Keratinocyte (primary cell): ENCODE results near the gene MUC21. TPM values are rescaled to one million over a fixed set of nuclear protein-coding genes. Genes with fewer than 3 reads are reported as not detected.
A peak's percentile ranks its signal among the peaks of the same experiment; 100 is the strongest.

Experiments used
- DNase-seq: peaks from one replicate; pipeline ENCODE4 v3.0.0-alpha.2; 2011; ENCODE audit warnings: low read depth, missing footprints, low spot score
- FAIRE-seq: peaks from 2 replicates; lab custom pipeline; 2011; peaks lifted over from hg19 to GRCh38; lab: Jason Lieb, UNC
- H2AFZ ChIP-seq: 2 replicates; pipeline ENCODE4 v1.6.0; 2012; ENCODE audit warnings: low read length, control low read depth, inconsistent platforms; ENCODE audit not compliant: control insufficient read depth
- H3K27ac ChIP-seq: 2 replicates; pipeline ENCODE4 v1.5.1; 2011; ENCODE audit warnings: low read length; ENCODE audit not compliant: control insufficient read depth, insufficient read depth
- H3K27me3 ChIP-seq: 3 replicates; pipeline ENCODE4 v1.6.0; 2011; ENCODE audit warnings: low read length; ENCODE audit not compliant: control insufficient read depth, insufficient read depth; ENCODE audit errors: extremely low read depth
- H3K36me3 ChIP-seq, 2 experiments: 2 replicates in 1 of 2; 3 replicates in 1 of 2; pipeline ENCODE4 v1.5.1; 2011; ENCODE audit warnings: low read length in 2 of 2, mild to moderate bottlenecking in 1 of 2; ENCODE audit not compliant: control insufficient read depth in 2 of 2, insufficient read depth in 2 of 2; ENCODE audit errors: extremely low read depth in 1 of 2
- H3K4me1 ChIP-seq: 3 replicates; pipeline ENCODE4 v1.5.1; 2011; ENCODE audit warnings: low read length; ENCODE audit not compliant: control insufficient read depth, insufficient read depth; ENCODE audit errors: extremely low read depth
- H3K4me2 ChIP-seq: 3 replicates; pipeline ENCODE4 v1.6.0; 2011; ENCODE audit warnings: low read depth, low read length; ENCODE audit not compliant: control insufficient read depth, insufficient read depth; ENCODE audit errors: extremely low read depth
- H3K4me3 ChIP-seq, 3 experiments: fragments of 200-600 bp in 1 of 3; sonication (generic) in 1 of 3; 2 replicates in 2 of 3; 3 replicates in 1 of 3; pipeline ENCODE4 v1.5.1; 2011 to 2016; ENCODE audit warnings: low read length in 3 of 3, mild to moderate bottlenecking in 3 of 3, control low read depth in 2 of 3, inconsistent platforms in 1 of 3, low read depth in 1 of 3, mixed read lengths in 1 of 3, mixed run types in 1 of 3, moderate library complexity in 1 of 3; ENCODE audit not compliant: control insufficient read depth in 2 of 3, insufficient read depth in 2 of 3; ENCODE audit errors: extremely low read depth in 1 of 3
- H3K79me2 ChIP-seq: 2 replicates; pipeline ENCODE4 v1.6.0; 2012; ENCODE audit warnings: low read length; ENCODE audit not compliant: control insufficient read depth, insufficient read depth
- H3K9ac ChIP-seq: 3 replicates; pipeline ENCODE4 v1.6.0; 2011; ENCODE audit warnings: low read length; ENCODE audit not compliant: control insufficient read depth, insufficient read depth; ENCODE audit errors: extremely low read depth
- H3K9me1 ChIP-seq: 3 replicates; pipeline ENCODE4 v1.6.0; 2011; ENCODE audit warnings: low read length; ENCODE audit not compliant: control insufficient read depth, insufficient read depth; ENCODE audit errors: extremely low read depth
- H3K9me3 ChIP-seq: 2 replicates; pipeline ENCODE4 v1.5.1; 2012; ENCODE audit warnings: low read depth, low read length; ENCODE audit not compliant: control insufficient read depth
- H4K20me1 ChIP-seq: 3 replicates; pipeline ENCODE4 v1.6.0; 2011; ENCODE audit warnings: low read length; ENCODE audit not compliant: control insufficient read depth, insufficient read depth; ENCODE audit errors: extremely low read depth
- CTCF ChIP-seq, 3 experiments: IDR thresholded peaks in 1 of 3; conservative IDR thresholded peaks in 1 of 3; optimal IDR thresholded peaks in 1 of 3; 2 replicates in 2 of 3; 3 replicates in 1 of 3; pipeline versions ENCODE3 to v1.5.1; 2011; ENCODE audit warnings: low read length in 3 of 3, mild to moderate bottlenecking in 3 of 3, moderate library complexity in 2 of 3, control low read depth in 1 of 3, inconsistent platforms in 1 of 3; ENCODE audit not compliant: insufficient read depth in 2 of 3; ENCODE audit errors: extremely low read depth in 1 of 3
- EZH2 ChIP-seq: IDR thresholded peaks from one replicate; pipeline ENCODE4 v1.6.1; 2012; ENCODE audit warnings: inconsistent platforms, mild to moderate bottlenecking, low read length, moderate library complexity
- dilution Hi-C: fragments of 300-500 bp; cut with MboI; formaldehyde crosslinking; loops from one replicate; pipeline ENCODE4 v1.7.0; 2020; ENCODE audit warnings: low sequenced_read_pairs; ENCODE audit not compliant: extremely low pct_ligation_motif_present
- polyA plus RNA-seq, 5 experiments: library from polyadenylated mRNA; depleted of rRNA in 3 of 5; stranded (reverse) in 3 of 5; stranded (forward) in 1 of 5; unstranded in 1 of 5; fragments of >200 nt; gene quantifications; 1 replicate in 1 of 5; 2 replicates in 3 of 5; 3 replicates in 1 of 5; pipeline versions ENCODE4 v1.2.1 to v1.2.3, GENCODE V29; 2011 to 2012; ENCODE audit warnings: missing spikeins in 2 of 5, low read depth in 1 of 5, low replicate concordance in 1 of 5

Gene MUC21
- polyA plus RNA-seq, 1 donor (not counting 4 experiments of a cell fraction or from before 2014, with no cell fraction given): not detected

DNA sequence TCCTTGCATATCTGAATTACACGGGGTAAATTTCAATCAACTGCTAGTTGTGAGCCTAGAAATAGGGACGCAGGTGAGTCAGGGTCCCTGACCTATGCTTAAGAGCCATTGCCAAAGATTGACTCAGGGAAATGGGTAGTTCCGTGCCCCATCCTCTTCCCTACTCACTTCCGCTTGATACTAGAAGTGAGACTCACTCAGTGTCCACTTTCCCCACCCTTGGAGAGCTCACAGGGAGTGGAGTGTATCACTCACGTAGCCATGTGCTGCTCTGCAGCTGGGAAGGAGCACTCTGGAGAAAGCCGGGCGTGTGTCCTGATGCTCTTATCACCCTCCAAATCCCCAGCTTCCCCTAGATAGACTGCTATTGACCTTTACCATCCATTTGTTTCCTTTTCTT lies 26.2 kb downstream of the MUC21 start:
- TF ChIP-seq EZH2: no peak
- TF ChIP-seq CTCF (optimal IDR thresholded peaks at IDR 0.05 in 1 of 3, IDR thresholded peaks at IDR 0.05 in 1 of 3, conservative IDR thresholded peaks at IDR 0.05 in 1 of 3; ENCODE audit: extremely low read depth in 1 of 3, insufficient read depth in 2 of 3, low read length in 3 of 3): no peak

DNA sequence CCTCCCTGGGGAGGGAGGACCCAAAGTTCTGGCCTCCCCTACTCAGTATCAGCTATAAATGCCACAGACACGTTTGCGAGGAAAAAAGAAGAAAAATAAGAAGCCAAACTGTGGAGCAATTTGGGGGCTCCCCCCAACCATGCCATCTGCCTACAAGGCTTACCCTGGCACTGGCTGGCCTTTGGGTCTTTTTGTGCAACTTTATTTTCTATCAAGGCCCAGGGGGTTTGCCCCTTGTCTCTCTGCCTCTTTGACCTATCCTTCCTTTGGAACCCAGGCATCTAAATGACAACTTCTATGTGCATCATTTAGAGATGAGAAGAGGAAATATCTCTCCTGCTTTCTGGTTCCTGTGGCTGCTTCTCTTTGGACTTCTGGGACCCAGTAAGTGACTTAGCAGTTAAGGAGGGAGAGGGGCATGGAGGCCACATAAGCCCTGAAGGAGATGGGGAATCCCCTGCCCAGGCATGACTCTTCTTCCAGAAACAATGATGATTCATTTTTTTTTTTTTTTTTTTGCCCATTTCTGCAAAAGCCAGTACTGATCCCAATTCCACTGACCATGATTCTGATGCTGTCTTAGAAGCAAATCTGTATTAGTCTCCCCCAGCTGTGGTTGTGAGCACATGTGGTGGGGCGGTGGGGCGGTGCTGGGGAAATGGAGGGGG lies 27.0 kb downstream of the MUC21 start, which contains the start of gene MUC22:
TSS of gene MUC22 (plus strand) at position 82 of the 668 bp plus-strand sequence. CDS start at position 315, 233 bp downstream.
- Histone ChIP-seq H2AFZ (no peak within 1 kb of the TSS), H3K9me1 (no peaks in the 10 kb centered on the region), H3K4me1 (peaks cover 11% of the 10 kb centered on the region), H3K27ac (no peak within 1 kb of the TSS), H3K9me3 (no peaks in the 10 kb centered on the region), H3K4me3 (no peak within 1 kb of the TSS), H3K27me3 (no peaks in the 10 kb centered on the region), H4K20me1 (no peaks in the 10 kb centered on the region), H3K79me2 (no peaks in the 10 kb centered on the region), H3K36me3 (no peaks in the 10 kb centered on the region), H3K9ac (no peak within 1 kb of the TSS), H3K4me2 (no peak within 1 kb of the TSS)
- no peak for DNase-seq
- dilution Hi-C loops: no loop called here
- TF ChIP-seq EZH2 (no peak), CTCF (optimal IDR thresholded peaks at IDR 0.05 in 1 of 3, IDR thresholded peaks at IDR 0.05 in 1 of 3, conservative IDR thresholded peaks at IDR 0.05 in 1 of 3; ENCODE audit: extremely low read depth in 1 of 3, insufficient read depth in 2 of 3, low read length in 3 of 3) (no peak)
- FAIRE-seq: peak; percentile 69

More for the DNA sequence above, 26.2 kb downstream of the MUC21 start:
- Histone ChIP-seq H3K27me3 (no peaks in the 10 kb centered on the region), H3K9me3 (no peaks in the 10 kb centered on the region), H4K20me1 (no peaks in the 10 kb centered on the region), H3K79me2 (no peaks in the 10 kb centered on the region), H3K9me1 (no peaks in the 10 kb centered on the region), H3K27ac (no peak overlapping the region), H3K4me2 (no peak overlapping the region), H3K4me1 (peaks cover 11% of the 10 kb centered on the region), H3K9ac (no peak overlapping the region), H3K36me3 (no peaks in the 10 kb centered on the region), H2AFZ (no peak overlapping the region), H3K4me3 (no peak overlapping the region)
- dilution Hi-C loops: no loop called here
- no peak for FAIRE-seq
- no peak for DNase-seq
